ENCODE measurements around the gene CPT1A.

- no peak for TF ChIP-seq CTCF (IDR thresholded peaks at IDR 0.05)
- TF ChIP-seq POLR2A (IDR thresholded peaks at IDR 0.05) = no peak
These were observed 19.2 kb downstream of the CPT1A start for GRCh38 chr11:68822546-68822945.

Data from testis (tissue), 2 donors.